Measurements from ENCODE around the gene LMTK2.

The LMTK2 gene

GRCh38 chr7:98178762-98179490 lies 72.3 kb downstream of the LMTK2 start:
- no peak for DNase-seq

DNA sequence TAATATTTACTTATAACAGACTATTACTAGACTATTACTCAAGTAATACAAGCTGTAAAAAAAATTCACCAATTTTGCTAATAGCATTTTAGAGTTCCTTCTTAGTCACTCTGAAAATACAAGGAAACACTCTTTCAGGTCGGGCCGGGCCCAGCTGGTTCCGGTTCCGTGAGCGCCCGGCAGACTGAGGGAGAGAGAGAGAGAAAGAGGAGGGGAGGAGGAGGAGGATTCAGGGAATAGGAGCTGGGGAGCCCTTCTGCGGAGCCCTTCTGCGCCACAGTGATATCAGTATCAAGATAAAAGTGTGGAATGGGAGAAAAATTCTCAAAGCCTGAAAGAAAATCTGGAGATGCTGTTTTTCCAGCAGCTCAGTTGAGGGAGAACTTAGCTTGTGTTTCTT lies 74.1 kb downstream of the LMTK2 start:
- DNase-seq, result no peak

GRCh38 chr7:98185101-98185500 lies 78.4 kb downstream of the LMTK2 start:
- DNase-seq, result no peak

- no peak for DNase-seq
These were observed 79.9 kb downstream of the LMTK2 start for GRCh38 chr7:98186452-98187137.

- no peak for DNase-seq
These were observed 80.5 kb downstream of the LMTK2 start for GRCh38 chr7:98187138-98187502.

DNA sequence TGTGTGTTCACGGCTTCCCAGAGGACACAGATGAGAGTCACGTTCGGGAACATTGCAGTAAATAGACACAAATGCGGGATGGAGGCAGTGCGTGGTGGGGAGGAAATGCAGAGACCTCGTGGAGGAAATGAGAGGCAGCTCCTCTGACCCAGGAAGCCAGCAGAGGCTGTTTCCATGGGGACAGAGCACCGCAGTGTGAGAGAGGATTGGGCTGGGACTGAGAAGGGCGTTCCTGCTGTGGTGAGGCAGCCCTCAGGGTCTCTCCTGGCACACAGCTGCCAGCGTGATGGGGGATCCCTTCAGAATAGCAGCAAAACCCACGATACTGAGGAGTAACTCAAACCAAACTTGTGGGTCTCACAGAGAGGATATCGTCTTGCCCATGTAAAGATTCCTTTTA lies 82.9 kb downstream of the LMTK2 start:
- DNase-seq, result no peak

DNA sequence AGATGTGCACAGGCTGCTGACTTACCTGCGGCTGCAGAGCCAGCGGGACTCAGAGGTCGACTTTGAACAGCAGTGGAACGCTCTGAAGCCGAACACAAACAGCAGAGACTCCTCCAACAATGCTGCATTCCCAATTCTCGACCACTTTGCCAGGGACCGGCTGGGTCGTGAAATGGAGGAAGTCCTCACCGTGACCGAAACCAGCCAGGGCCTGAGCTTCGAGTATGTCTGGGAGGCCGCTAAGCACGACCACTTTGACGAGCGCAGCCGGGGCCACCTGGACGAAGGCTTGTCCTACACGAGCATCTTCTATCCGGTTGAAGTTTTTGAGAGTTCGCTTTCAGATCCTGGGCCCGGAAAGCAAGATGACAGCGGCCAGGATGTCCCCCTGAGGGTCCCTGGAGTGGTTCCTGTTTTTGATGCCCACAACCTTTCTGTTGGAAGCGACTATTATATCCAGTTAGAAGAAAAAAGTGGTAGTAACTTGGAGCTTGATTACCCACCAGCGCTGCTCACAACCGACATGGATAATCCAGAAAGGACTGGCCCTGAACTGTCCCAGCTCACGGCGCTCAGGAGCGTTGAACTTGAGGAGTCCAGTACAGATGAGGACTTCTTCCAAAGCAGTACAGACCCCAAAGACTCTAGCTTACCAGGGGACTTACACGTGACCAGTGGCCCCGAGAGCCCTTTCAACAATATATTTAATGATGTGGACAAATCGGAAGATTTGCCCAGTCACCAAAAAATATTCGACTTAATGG lies 85.2 kb downstream of the LMTK2 start:
- DNase-seq, result no peak

- no peak for DNase-seq
These were observed 86.3 kb downstream of the LMTK2 start for GRCh38 chr7:98192781-98193457.

DNA sequence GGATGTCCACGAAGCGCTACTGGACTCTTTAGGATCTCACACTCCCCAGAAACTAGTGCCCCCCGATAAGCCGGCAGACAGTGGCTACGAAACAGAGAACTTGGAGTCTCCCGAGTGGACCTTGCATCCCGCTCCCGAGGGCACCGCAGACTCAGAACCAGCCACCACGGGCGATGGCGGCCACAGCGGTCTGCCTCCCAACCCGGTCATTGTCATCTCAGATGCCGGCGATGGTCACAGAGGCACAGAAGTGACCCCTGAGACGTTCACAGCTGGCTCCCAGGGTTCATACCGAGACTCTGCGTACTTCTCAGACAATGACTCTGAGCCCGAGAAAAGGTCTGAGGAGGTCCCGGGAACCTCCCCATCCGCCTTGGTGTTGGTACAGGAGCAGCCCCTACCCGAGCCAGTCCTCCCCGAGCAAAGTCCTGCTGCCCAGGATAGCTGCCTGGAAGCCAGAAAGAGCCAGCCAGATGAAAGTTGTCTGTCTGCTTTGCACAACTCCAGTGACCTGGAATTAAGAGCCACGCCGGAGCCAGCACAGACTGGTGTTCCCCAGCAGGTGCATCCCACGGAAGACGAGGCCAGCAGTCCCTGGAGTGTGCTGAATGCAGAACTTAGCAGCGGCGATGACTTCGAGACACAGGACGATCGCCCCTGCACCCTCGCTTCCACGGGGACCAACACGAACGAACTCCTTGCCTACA lies 87.0 kb downstream of the LMTK2 start:
- no peak for DNase-seq

DNA sequence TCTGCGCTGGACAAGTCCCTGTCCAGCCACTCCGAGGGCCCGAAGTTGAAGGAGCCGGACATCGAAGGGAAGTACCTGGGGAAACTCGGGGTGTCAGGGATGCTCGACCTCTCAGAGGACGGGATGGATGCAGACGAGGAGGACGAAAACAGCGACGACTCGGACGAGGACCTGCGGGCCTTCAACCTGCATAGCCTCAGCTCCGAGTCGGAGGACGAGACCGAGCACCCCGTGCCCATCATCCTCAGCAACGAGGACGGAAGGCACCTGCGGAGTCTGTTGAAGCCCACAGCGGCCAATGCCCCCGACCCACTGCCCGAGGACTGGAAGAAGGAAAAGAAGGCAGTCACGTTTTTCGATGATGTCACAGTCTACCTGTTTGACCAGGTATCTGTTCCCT lies 87.5 kb downstream of the LMTK2 start:
- no peak for DNase-seq

GRCh38 chr7:98194672-98195457 lies 88.2 kb downstream of the LMTK2 start:
- DNase-seq, result no peak

DNA sequence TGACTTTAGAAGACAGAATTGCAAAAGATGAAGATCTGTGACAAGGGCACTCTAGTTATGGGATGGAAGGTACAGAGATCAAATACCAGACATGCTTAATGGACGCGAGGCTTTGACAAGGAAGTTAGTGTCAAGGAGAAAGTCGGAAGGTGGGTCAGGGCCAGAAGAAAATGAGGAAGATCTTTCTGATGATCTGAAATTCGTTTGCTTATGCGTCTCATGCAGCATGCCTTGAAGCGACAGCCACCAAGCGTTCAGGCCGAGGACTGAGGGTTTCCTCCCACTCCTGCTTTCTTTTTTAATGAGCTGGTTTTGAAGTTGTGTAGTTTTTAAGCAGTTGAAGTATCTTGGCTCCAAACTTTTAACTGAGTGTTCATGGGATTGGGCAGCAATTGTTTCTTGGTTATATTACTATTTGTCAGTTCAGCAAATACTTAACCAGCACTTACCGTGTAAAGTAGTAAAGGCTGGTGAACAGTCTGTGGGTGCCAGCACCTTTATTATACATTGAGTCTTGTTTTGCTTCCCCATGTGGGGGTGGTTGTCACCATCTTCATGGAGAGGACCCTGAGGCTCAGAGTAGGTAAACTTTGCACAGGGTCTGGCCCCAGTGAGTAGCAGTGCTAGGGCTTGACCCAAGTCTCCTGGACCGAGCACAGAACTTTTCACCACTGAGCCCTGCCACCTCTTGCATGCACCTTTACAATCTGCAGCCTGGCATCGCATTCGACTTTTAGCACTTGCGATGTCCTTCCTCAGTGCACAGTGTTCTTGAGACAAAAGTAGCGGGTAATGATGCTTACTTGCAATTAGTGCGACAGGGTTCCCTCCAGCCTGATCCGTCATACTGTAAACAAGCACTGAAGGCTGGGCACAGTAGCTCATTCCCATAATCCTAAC lies 90.3 kb downstream of the LMTK2 start:
- DNase-seq, result no peak

GRCh38 chr7:98199131-98199530 lies 92.5 kb downstream of the LMTK2 start:
- no peak for DNase-seq

- DNase-seq, result peak; percentile 83
These were observed 93.7 kb downstream of the LMTK2 start for GRCh38 chr7:98200364-98200763.

- no peak for DNase-seq
These were observed 95.9 kb downstream of the LMTK2 start for GRCh38 chr7:98202367-98203195.

DNA sequence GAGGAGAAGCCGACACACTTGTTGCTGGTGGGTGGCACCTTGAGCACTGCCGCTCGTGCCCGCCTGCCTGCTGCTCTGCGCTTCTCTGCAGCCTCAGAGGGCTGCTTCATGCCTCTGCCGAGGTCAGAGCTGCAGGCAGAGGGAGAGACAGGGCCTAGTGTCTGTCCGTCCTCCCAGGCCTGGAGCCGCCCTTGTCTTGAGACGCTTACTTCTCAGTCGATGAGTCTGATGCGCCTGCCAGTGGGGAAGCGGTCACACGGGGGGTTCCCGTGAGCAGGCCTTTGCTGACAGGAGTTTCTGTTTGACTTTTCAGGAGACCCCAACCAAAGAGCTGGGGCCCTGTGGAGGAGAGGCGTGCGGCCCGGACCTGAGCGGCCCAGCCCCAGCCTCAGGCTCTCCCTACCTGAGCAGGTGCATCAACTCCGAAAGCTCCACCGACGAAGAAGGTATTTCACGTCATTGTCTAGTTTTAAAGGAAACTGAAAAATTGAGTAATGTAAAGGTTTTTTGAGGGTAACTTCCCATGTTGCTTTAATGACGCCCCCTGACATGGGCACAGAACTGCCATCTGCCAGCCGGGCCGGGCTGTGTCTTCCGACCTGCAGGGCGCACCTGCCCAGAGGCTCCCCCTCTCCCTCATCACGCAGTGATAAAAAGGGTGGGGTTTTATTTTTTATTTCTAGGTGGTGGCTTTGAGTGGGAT lies 96.8 kb downstream of the LMTK2 start:
- DNase-seq, result no peak

GRCh38 chr7:98203964-98204605 lies 97.4 kb downstream of the LMTK2 start:
- no peak for DNase-seq

- DNase-seq, result no peak
These were observed 98.0 kb downstream of the LMTK2 start for GRCh38 chr7:98204670-98205069.
